Skin of body (tissue), 2 donors: Measurements from ENCODE around the gene KATNIP. TPM values are rescaled to one million over a fixed set of nuclear protein-coding genes. Genes with fewer than 3 reads are reported as not detected.

Experiments
- DNase-seq: peaks from one replicate; lab custom pipeline; 2025; lab: John Stamatoyannopoulos, UW
- total RNA-seq: library from RNA; depleted of rRNA; stranded (reverse); fragments of >200 nt; gene quantifications from one replicate; pipeline ENCODE4 v1.2.3, GENCODE V29; 2014

The KATNIP gene
- total RNA-seq, result 15.1 TPM

DNA sequence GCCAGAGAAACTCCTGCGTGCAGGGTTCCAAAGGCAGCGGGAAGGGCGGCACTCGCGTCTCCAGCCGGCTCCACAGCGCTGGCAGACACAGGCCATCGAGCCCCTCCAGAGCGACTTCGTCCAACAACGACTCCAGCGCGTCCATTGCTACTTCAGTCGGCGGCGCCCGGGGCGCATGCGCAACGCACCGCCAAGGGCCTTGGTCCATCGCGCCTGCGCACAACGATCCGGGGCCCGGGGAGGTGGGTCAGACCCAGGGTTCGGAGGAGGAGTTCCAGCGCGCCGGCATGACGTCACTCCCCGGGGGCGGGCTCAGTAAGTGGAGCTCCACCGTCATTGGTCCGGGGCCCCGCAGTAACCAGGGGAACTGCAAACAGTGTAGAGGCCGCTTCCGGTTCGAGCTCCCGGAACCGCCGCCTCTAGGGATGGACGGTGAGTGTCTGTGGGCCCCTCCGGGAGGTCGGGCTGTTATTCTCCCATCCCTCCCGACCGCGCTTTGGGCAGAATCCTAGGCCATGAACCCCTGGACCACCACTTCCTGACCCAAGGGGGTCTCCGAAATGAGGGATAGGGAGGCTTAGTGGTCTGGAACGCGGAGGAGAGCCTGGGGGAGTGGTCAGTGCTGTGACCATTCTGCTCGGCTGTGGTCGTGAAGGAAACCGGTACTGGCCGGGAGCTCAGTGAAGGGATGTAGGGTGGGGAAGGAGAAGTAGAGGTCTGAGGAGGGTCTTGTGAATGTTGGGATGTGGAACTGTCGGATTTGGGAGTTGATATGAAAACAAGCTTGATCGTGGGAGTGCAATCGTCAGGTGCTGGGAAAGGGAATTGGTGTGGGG is at the start of gene KATNIP, which contains the start of gene GTF3C1:
Gene KATNIP, plus strand, starts transcription at position 399 of the 836 bp plus-strand sequence. Its CDS starts 27 bp downstream, at position 426.
Gene GTF3C1, minus strand, starts transcription at position 168 of the 836 bp plus-strand sequence. Its CDS starts 23 bp downstream, at position 145.
- DNase-seq, result peak; percentile 98

DNA sequence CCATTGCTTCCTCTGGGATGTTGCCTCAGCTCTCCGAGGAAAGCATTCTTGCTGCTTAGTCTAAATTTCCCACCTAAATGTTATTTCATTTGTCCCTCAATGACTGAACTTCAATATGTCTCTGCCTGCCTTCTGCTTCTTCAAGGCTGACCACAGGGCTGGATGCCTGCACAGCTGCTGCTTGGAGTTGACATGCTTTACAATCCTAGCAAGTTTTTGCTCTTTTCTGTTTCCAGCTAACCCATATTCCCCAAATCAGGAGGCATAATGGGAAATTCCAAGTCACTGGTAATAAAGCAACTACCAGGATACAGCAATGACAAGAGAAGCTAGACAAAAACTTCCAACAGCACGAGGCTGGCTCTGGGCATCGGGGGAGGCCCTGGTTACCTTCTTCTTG is 49.1 kb upstream of the KATNIP start:
- DNase-seq, result no peak

GRCh38 chr16:27503662-27504061 is 46.3 kb upstream of the KATNIP start:
- no peak for DNase-seq

- DNase-seq, result no peak
Observed at GRCh38 chr16:27505297-27506236, 44.4 kb upstream of the KATNIP start.

DNA sequence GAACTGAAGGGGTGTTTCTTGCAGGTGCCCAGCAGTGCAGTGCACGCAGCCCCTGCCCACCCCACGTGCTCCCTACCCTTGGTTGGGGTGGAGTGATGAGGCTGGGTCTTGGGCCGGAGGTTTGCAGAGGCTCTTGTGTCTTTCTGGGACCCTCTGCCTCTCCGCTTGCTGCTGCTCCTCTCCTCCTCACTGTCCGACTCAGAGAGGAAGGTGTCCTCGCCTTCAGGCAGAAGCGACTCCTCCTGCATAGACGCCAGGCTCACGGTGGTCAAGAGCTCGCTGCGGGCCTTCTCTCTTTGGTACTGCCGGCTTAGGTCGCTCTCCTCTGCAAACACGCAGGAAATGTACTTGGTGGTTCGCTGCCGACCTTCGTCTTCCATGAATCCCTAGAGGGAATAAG is 43.2 kb upstream of the KATNIP start:
- DNase-seq, result no peak

GRCh38 chr16:27508476-27508875 is 41.5 kb upstream of the KATNIP start:
- DNase-seq, result no peak

- DNase-seq, result no peak
Observed at GRCh38 chr16:27511657-27512448, 38.1 kb upstream of the KATNIP start.

DNA sequence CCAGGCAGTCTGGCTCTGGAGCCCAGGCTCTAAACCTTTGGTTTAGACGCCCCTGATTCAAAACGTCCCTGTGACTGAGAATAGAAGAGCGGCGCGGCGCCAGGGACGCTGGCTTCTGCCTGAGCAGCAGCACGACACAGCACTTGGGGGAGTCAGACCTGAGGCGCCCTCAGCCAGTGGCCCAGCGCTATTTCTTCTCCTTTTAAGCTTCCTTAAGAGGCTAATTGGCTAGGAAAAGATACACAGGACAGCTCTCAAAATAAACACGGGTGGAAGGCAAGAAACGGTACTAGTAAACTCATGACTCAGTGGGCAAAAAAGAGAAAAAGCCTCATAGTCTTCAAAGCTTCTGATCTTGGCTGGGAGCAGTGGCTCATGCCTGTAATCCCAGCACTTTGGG is 35.1 kb upstream of the KATNIP start:
- DNase-seq, result no peak

- DNase-seq, result no peak
Observed at GRCh38 chr16:27515874-27516353, 34.0 kb upstream of the KATNIP start.

DNA sequence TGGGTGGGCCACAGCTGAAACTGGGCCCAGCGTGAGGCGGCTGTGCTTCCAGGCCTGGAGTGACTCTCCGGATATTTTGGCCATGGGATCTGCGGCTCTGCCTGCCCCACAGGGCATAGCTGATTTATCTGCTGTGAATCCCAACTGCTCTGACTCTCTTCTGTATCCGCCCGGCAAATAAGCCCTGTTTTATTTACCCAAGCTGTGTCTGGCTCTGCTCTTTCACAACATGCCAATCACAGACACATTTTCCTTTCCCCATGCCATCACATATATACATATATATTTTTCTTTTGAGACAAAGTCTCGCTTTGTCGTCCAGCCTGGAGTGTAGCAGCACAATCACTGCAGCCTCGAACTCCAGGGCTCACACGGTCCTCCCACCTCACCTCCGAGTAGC is 33.6 kb upstream of the KATNIP start:
- DNase-seq, result no peak

GRCh38 chr16:27517664-27518063 is 32.3 kb upstream of the KATNIP start:
- DNase-seq, result no peak

DNA sequence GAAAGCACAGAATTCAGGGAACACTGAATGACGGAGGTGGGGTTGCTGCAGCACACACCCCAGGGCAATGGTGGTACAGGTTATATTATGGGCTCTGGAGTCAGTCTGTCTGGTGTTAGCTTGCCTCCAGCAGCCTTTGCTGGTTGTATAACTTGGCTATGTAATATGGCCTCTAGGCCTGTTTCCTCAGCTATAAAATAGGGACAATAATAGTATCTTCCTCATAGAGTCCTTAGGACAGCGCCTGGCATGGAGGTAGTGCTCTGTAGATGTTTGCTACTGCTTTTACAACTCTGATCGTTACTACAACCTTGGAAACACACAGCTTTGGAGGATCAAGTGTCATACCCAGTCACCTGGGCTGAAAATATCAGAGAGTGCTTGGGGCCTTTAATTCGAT is 31.7 kb upstream of the KATNIP start:
- DNase-seq, result no peak

DNA sequence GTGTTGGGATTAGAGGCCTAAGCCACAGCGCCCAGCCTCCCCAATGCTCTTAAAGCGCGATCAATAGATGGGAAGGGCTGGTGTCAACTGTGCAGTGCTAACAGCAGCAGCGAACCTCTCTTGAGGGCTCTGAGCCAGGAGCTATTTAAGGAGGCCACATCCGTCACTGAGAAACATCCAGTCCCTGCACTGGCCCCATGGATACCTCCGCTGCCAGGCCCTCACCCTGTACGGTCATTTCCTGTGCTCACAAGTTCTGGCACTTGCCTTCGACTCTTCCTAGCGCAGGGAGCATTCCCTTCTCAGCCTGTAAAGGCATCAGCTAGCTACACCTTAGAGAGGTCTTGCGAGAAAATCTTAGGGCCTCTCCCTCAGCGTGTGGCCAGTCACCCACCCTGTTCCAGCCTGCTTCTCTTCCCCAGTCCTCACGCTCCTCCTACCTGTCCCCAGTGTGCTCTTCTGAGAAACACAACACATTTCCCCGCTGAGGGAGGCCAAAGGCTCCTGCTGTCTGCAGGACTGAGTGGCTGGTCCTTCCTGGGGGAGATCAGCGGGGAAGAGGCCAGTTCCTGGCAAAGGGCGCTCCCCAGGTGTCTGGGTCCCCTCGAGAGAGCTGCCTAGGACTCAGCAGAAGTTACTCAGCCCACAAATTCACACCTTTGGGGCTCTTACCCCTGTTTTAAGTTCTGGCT is 28.8 kb upstream of the KATNIP start:
- peak; percentile 15 for DNase-seq

DNA sequence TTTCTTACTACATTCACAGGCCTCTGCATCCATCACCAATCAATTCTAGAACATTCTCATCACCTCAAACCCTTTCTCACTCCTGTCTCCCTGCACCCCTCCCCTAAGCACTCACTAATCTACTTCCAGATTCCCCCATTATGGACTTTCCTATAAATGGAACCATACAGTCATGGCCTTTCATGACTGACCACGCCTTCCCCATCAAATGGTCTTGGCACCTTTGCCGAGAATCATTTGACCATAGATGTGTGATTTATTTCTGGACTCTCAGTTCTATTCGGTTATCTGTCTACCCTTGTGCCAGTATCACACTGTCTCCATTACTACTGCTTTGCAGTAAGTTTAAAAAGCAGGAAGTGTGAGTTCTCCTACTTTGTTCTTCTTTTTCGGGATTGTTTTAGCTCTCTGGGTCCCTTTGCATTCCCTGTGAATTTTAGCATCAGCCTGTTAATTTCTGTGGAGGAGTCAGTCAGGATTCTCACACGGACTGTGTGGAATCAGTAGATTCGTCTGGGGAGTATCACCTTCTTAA is 27.7 kb upstream of the KATNIP start:
- no peak for DNase-seq

DNA sequence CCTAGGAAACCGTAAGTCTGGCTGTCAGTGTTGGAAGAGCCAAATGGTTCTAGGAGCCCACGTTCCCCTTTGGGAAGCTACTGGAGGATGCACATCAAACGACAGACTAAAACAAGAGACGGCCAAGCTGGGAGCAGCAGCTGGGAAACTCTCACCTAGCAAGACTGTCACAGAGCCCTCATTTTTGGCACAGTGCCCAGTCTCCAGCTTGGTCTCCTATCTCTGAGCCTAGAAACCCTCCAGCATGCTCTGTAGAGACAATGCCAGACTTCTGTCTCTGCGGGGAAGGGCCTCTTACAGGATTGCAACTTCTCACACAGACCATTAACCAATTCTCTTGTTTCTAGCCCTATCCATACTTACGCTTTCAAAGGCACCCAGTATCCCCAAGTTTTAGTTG is 23.8 kb upstream of the KATNIP start:
- DNase-seq, result no peak

DNA sequence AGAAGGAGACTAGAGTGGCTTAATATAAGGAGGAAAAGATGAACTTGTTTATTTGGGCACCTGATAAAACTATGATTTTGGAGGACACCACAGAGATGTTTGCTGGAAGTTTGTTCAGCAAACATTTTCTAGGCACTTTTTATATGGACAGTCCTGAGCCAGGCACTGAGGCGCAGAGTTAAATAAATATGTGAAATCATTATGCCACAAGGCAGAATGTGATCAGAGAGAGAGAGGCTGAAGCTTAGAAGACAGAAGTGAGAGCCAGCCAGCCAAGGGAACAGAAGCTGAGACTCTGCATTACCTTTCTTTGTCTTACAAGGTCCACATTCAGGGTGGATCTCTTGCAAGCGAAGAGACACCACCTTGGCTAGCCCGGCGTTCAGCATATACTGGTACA is 21.6 kb upstream of the KATNIP start:
- DNase-seq, result no peak

DNA sequence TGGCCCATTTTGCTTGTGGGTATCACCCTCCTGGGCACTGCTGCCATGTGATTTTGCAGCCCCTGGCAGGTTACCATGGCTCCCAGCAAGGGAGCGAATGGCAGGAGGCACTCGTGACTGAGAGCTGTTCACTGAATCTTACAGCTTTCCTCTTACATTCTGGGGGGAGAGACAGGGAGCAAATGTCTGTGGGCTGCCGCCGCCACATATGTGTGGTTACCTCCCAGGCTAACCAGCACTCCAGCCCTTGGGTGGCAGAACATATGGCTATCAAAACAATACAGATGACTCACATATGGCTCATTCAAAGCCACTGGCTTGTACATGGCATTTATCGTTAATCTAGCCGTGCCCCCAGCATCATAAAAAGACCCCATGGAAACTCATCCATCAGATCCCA is 20.0 kb upstream of the KATNIP start:
- DNase-seq, result peak; percentile 25

DNA sequence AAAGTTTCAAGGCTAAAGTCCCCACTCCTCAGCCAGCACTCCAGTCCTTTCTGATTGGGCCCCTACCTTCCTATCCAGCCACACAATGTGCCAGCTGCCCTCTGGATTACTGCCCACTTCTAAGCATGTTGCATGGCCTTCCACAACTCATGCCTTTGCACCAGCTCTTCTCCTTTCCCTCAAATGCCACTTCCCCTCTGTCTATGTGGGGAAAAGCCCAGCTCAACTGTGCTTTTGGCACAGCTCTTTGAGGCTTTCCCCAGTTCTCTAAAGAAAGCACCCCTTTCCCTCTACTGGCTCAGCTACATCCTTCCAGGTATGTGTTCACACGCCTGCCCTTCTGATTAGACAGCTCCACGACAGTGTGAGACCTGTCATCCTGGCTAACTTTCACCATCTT is 18.8 kb upstream of the KATNIP start:
- DNase-seq, result no peak

GRCh38 chr16:27531826-27532800 is 17.8 kb upstream of the KATNIP start:
- DNase-seq, result no peak
